ENCODE data around the gene MYL4.

- TF ChIP-seq CTCF (IDR thresholded peaks at IDR 0.05) = no peak
- no peak for TF ChIP-seq POLR2A (IDR thresholded peaks at IDR 0.05)
Measured at GRCh38 chr17:47170710-47171109, 38.4 kb upstream of the MYL4 start.

All from thyroid gland (tissue), 4 donors.